SK-N-SH treated with all-trans-retinoic acid at 6 μM for 48 hours (cell line): ENCODE results near the gene GALE.

ENCODE experiments used
- ARNTL ChIP-seq: fragments of 450-650 bp; formaldehyde crosslinking; IDR thresholded peaks from 2 replicates; pipeline ENCODE4 v1.5.0; 2020; ENCODE audit warnings: low read depth, mild to moderate bottlenecking, moderate library complexity, borderline replicate concordance
- BACH2 ChIP-seq: fragments of 250-450 bp; sonication (Bioruptor Pico); IDR thresholded peaks from 2 replicates; pipeline ENCODE4 v1.9.0; 2021; ENCODE audit warnings: mild to moderate bottlenecking, borderline replicate concordance
- CREB5 ChIP-seq: fragments of 250-450 bp; sonication (Bioruptor Pico); IDR thresholded peaks from 2 replicates; pipeline ENCODE4 v1.5.1; 2020; ENCODE audit warnings: low read depth, mild to moderate bottlenecking, moderate library complexity
- CSDC2 ChIP-seq: fragments of 250-450 bp; sonication (Bioruptor Pico); IDR thresholded peaks from 2 replicates; pipeline ENCODE4 v1.5.0; 2020; ENCODE audit warnings: mild to moderate bottlenecking, moderate library complexity
- GLIS3 ChIP-seq: fragments of 250-450 bp; sonication (Bioruptor Pico); IDR thresholded peaks from 2 replicates; pipeline ENCODE4 v1.5.0; 2020; ENCODE audit warnings: mild to moderate bottlenecking, moderate library complexity
- ISL1 ChIP-seq: fragments of 250-450 bp; sonication (Bioruptor Pico); IDR thresholded peaks from 2 replicates; pipeline ENCODE4 v2.1.2; 2022; ENCODE audit warnings: mild to moderate bottlenecking, moderate library complexity
- PATZ1 ChIP-seq: fragments of 250-450 bp; sonication (Bioruptor Pico); IDR thresholded peaks from 2 replicates; pipeline ENCODE4 v1.8.0; 2020; ENCODE audit warnings: mild to moderate bottlenecking, moderate library complexity, borderline replicate concordance
- RARB ChIP-seq: fragments of 250-450 bp; sonication (Bioruptor Pico); IDR thresholded peaks from 2 replicates; pipeline ENCODE4 v1.8.0; 2021; ENCODE audit warnings: mild to moderate bottlenecking, moderate library complexity
- TOX ChIP-seq: fragments of 250-450 bp; sonication (Bioruptor Pico); IDR thresholded peaks from 2 replicates; pipeline ENCODE4 v1.8.0; 2021; ENCODE audit warnings: mild to moderate bottlenecking, moderate library complexity, borderline replicate concordance
- TSHZ2 ChIP-seq: fragments of 250-450 bp; sonication (Bioruptor Pico); IDR thresholded peaks from 2 replicates; pipeline ENCODE4 v1.5.0; 2020; ENCODE audit warnings: mild to moderate bottlenecking, moderate library complexity
- ZC3H10 ChIP-seq: fragments of 250-450 bp; sonication (Bioruptor Pico); IDR thresholded peaks from 2 replicates; pipeline ENCODE4 v1.5.1; 2021; ENCODE audit warnings: mild to moderate bottlenecking, moderate library complexity
- ZFP3 ChIP-seq: fragments of 250-450 bp; sonication (Bioruptor Pico); IDR thresholded peaks from 2 replicates; pipeline ENCODE4 v1.5.0; 2020; ENCODE audit warnings: mild to moderate bottlenecking, moderate library complexity
- ZFP30 ChIP-seq: fragments of 450-650 bp; formaldehyde crosslinking; IDR thresholded peaks from 2 replicates; pipeline ENCODE4 v1.5.0; 2022; ENCODE audit warnings: mild to moderate bottlenecking, moderate library complexity
- ZNF565 ChIP-seq: fragments of 450-650 bp; formaldehyde crosslinking; conservative IDR thresholded peaks from 2 replicates; pipeline ENCODE4 v1.5.0; 2020; ENCODE audit warnings: low read depth, mild to moderate bottlenecking, moderate library complexity

- no peak for TF ChIP-seq PATZ1 (CRISPR knock-in tag)
- no peak for TF ChIP-seq CREB5 (CRISPR knock-in tag)
- no peak for TF ChIP-seq GLIS3 (CRISPR knock-in tag)
- TF ChIP-seq TSHZ2 (CRISPR knock-in tag): no peak
- TF ChIP-seq ARNTL (CRISPR knock-in tag): no peak
- TF ChIP-seq ZFP3 (CRISPR knock-in tag): no peak
- TF ChIP-seq BACH2 (CRISPR knock-in tag): no peak
- no peak for TF ChIP-seq CSDC2 (CRISPR knock-in tag)
- TF ChIP-seq ZC3H10 (CRISPR knock-in tag): no peak
- TF ChIP-seq ZNF565 (CRISPR knock-in tag): no peak
- no peak for TF ChIP-seq ZFP30 (CRISPR knock-in tag)
- TF ChIP-seq TOX (CRISPR knock-in tag): no peak
- TF ChIP-seq ISL1 (CRISPR knock-in tag): no peak
- no peak for TF ChIP-seq RARB (CRISPR knock-in tag)
Observed at GRCh38 chr1:23784846-23785245, 15.7 kb downstream of the GALE start.
